VCaP (cell line): ENCODE data around the gene LMX1B.

Experiments
- H3K27ac ChIP-seq: fragments of 450-650 bp; 2 replicates; pipeline ENCODE4 v1.5.1; 2017
- CTCF ChIP-seq: fragments of 450-650 bp; conservative IDR thresholded peaks from 2 replicates; pipeline ENCODE4 v1.5.1; 2017; ENCODE audit warnings: mild to moderate bottlenecking, moderate library complexity

LMX1B gene

GRCh38 chr9:126697330-126697729 is 83.6 kb downstream of the LMX1B start:
- no peak overlapping the region for H3K27ac ChIP-seq
- no peak for TF ChIP-seq CTCF

- TF ChIP-seq CTCF = no peak
- H3K27ac ChIP-seq = no peak overlapping the region
Measured at GRCh38 chr9:126698251-126698650, 84.5 kb downstream of the LMX1B start.

GRCh38 chr9:126698756-126699155 is 85.0 kb downstream of the LMX1B start:
- no peak overlapping the region for H3K27ac ChIP-seq
- TF ChIP-seq CTCF = no peak

- no peak for TF ChIP-seq CTCF
- no peak overlapping the region for H3K27ac ChIP-seq
Measured at GRCh38 chr9:126699401-126699881, 85.7 kb downstream of the LMX1B start.

- no peak for TF ChIP-seq CTCF
- H3K27ac ChIP-seq = no peak overlapping the region
Measured at GRCh38 chr9:126700296-126700695, 86.6 kb downstream of the LMX1B start.

- no peak overlapping the region for H3K27ac ChIP-seq
- TF ChIP-seq CTCF = no peak
Measured at GRCh38 chr9:126700903-126701812, 87.4 kb downstream of the LMX1B start.

GRCh38 chr9:126701813-126702140 is 88.0 kb downstream of the LMX1B start:
- TF ChIP-seq CTCF = no peak
- H3K27ac ChIP-seq = no peak overlapping the region
